ENCODE results near the gene POU5F1. TPM values are rescaled to one million over a fixed set of nuclear protein-coding genes. Genes with fewer than 3 reads are reported as not detected.

The POU5F1 gene
- polyA plus RNA-seq, 1 donor: 0.85 TPM

Other genes with a start within 250 kb of the POU5F1 start
- not detected for gene SFTA2, start 238.5 kb downstream of the POU5F1 start, polyA plus RNA-seq (ENCODE audit: insufficient read length)
- not detected for gene MUCL3, start 229.7 kb downstream of the POU5F1 start, polyA plus RNA-seq (ENCODE audit: insufficient read length)
- gene MUC21, start 187.0 kb downstream of the POU5F1 start, polyA plus RNA-seq (ENCODE audit: insufficient read length): not detected
- gene MUC22, start 160.2 kb downstream of the POU5F1 start, polyA plus RNA-seq (ENCODE audit: insufficient read length): not detected
- gene C6orf15, start 58.1 kb downstream of the POU5F1 start, polyA plus RNA-seq (ENCODE audit: insufficient read length): not detected
- 0.85 TPM for gene PSORS1C1, start 55.9 kb downstream of the POU5F1 start, polyA plus RNA-seq (ENCODE audit: insufficient read length)
- not detected for gene CDSN, start 50.2 kb downstream of the POU5F1 start, polyA plus RNA-seq (ENCODE audit: insufficient read length)
- gene PSORS1C2, start 31.6 kb downstream of the POU5F1 start, polyA plus RNA-seq (ENCODE audit: insufficient read length): not detected
- 14.5 TPM for gene CCHCR1, start 12.9 kb downstream of the POU5F1 start, polyA plus RNA-seq (ENCODE audit: insufficient read length)
- 10.0 TPM for gene TCF19, start 12.1 kb downstream of the POU5F1 start, polyA plus RNA-seq (ENCODE audit: insufficient read length)
- gene HLA-C, start 101.4 kb upstream of the POU5F1 start, polyA plus RNA-seq (ENCODE audit: insufficient read length): 69.3 TPM
- 119 TPM for gene HLA-B, start 186.5 kb upstream of the POU5F1 start, polyA plus RNA-seq (ENCODE audit: insufficient read length)
- 6.7 TPM for gene MICA, start 232.9 kb upstream of the POU5F1 start, polyA plus RNA-seq (ENCODE audit: insufficient read length)

Measured in hindlimb muscle (tissue), 1 donor.